H54 (cell line): ENCODE data around the gene KCNN4.
"Not testable (repeated sequence)": the region's sequence is repeated elsewhere in the genome, so short reads cannot be mapped to it uniquely, and the experiment has no call there.

ENCODE experiments used
- DNase-seq: peaks from one replicate; pipeline ENCODE4 v3.0.0; 2011; ENCODE audit warnings: low spot score, mixed read lengths; ENCODE audit not compliant: insufficient read length
- FAIRE-seq: peaks from 3 replicates; lab custom pipeline; 2011; peaks lifted over from hg19 to GRCh38; lab: Jason Lieb, UNC
- POLR2A ChIP-seq: IDR thresholded peaks from 2 replicates; pipeline ENCODE4 v1.6.1; 2011; ENCODE audit warnings: low read depth, mild to moderate bottlenecking, low read length

Gene KCNN4

DNA sequence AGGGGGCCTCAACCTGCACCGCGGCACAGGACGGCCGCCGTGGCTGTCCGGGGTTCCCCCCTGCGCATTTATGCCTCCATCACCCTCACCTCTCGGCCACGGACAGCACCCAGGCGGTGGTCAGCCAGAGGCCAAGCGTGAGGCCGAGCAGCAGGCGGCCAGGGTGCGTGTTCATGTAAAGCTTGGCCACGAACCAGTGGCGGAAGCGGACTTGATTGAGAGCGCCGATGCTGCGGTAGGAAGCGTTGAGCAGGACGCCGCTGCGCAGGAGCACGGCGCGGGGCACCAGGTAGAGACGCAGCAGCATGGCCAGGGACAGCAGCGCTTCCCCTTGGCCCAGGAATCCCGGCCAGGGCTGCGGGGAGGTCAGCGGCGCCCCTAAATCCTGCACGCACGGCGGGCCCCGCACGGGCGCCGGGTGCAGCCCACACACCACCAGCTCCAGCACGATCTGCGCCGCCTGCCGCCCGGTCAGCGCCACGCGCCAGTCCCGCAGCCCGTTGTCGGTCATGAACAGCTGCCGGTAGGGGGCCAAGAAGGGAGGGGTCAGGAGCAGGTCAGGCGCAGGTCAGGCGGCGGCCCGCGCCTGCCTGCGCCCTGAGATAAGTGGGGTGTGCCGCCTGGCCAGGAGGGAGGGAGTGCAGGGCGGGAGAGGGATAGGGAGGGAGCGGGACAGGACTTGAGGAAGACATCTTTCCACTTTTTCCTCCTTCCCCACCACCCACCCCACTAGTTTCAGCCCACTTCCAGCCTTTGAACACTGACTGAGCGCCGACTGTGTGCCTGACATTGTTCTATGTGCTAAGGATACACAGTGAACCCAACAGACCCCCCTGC is 6.5 kb downstream of the KCNN4 start:
- TF ChIP-seq POLR2A = no peak
- DNase-seq (no peak), FAIRE-seq (no peak)

DNA sequence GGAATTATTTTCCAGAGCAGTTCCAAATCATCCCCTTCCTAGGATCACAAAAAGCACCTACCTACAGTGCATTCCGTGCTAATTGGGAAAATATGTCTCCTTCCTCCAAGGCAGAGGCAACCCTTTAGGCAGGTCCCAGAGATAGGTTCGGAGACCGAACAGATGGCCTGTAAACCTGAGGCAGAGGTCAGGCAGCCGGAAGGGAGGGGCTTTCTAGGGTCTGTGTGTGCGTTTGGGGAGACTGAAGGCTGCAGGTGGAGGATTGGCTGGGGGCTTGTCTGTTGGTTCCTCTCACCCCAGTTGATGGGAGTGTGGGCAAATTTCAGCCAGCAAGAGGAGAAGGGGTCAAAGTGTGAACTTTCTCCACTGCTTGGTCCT is 7.1 kb downstream of the KCNN4 start:
- FAIRE-seq (no peak), DNase-seq (no peak)
- no peak for TF ChIP-seq POLR2A

DNA sequence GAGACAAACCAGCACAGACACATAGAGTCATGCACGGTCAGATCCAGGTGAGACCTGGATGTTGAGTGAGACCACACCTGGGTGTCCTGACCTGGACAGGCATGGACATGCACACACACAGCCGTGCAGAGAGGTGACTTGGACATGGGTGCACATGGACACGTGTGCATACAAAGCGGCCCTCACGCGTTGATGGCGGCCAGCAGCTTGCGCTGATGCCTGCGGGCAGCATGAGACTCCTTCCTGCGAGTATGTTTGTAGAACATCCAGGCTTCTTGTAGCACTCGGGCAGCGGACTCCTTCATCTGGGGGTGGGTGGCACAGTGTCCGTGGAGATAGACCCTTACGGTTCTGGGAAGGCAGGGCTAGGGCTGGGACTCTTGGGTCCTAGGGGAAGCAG is 11.5 kb downstream of the KCNN4 start:
- no peak for DNase-seq
- no peak for TF ChIP-seq POLR2A
- FAIRE-seq = no peak

DNA sequence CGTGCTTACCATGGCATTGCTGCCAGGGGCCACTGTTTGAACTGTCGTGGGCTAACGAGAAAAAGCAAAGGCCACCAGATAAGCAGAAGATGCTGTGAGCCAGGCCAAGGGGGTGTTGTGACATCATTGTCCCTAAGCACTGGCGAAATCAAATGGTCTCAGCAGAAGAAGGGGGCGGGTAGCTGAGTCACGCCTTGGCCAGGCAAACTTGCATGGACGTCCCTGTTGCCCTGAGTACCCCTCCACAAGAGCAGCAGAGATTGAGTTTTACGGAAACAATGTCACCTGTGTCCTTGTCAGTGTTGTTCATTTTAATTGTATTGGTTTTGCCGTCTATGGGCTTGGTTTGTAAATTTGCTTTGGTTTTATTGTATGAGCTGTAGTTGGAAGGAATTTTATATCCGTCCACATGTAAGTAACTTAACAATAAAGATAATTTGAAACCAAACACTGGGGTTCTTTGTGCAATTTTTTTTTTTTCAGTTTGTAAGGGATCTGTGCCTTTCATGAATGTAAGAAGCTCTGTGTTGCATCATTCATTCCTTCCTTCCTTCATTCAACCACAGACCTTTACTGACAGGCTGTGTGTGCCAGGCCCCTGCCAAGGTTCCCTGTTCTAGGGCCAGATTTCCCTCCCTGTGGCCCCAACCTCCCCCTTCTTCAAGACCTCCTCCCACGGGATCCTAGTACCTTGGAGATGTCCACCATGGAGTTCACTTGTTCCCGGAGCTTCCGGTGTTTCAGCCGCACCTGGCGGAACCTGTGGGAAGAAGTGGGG is 12.3 kb downstream of the KCNN4 start:
- no peak for TF ChIP-seq POLR2A
- DNase-seq (no peak), FAIRE-seq (no peak)

DNA sequence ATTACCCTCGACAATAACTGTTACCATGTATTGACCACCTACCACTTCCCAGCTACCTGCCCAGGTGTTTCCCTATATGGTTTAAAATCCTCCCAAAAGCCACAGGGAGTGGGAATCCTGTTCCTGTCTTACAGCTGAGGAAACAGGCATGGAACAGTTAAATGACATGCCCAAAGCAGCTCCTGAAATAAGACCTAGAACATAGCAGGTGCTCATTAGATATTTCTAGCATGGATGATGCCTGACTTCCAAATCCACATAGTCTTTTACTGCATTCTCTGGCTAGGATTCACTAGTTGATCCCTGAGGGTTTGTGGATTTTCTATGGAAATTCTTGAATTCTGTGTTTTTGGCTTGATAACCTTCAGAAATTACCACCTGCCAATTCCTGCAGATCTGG is 13.0 kb downstream of the KCNN4 start:
- DNase-seq (no peak), FAIRE-seq (no peak)
- no peak for TF ChIP-seq POLR2A

DNA sequence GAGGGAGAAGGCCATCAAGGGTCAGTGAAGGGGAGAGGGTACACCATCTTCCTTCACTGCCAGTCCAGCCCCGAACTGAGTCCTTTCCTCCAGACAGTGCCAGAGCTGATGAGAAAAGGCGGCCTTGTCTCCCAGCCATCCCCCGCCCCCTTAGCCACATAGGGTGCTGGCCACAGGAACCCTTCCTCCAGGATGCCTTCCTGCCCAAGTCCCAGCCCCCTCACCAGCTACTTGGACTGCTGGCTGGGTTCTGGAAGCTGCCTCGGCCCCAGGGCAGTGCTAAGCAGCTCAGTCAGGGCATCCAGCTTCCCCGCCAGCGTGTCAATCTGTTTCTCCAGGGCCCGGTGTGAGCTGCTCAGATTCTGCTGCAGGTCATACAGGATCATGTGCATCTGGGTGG is 13.5 kb downstream of the KCNN4 start:
- no peak for TF ChIP-seq POLR2A
- FAIRE-seq (no peak), DNase-seq (no peak)

DNA sequence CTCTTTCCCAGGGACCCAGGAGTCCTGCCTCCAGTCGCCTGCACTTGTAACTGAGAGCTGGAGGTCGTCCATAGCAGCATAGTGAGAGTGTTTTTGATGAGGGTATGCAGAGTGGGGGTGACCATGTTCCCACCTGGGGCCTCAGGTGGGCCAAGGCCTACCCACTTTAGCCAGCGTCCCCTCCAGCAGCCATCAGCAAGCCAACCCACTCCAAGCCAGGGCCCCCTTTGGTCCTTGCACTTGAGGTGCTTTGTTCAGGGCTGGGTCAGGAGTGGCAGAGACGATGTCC is 14.1 kb downstream of the KCNN4 start:
- TF ChIP-seq POLR2A = no peak
- FAIRE-seq (no peak), DNase-seq (no peak)

DNA sequence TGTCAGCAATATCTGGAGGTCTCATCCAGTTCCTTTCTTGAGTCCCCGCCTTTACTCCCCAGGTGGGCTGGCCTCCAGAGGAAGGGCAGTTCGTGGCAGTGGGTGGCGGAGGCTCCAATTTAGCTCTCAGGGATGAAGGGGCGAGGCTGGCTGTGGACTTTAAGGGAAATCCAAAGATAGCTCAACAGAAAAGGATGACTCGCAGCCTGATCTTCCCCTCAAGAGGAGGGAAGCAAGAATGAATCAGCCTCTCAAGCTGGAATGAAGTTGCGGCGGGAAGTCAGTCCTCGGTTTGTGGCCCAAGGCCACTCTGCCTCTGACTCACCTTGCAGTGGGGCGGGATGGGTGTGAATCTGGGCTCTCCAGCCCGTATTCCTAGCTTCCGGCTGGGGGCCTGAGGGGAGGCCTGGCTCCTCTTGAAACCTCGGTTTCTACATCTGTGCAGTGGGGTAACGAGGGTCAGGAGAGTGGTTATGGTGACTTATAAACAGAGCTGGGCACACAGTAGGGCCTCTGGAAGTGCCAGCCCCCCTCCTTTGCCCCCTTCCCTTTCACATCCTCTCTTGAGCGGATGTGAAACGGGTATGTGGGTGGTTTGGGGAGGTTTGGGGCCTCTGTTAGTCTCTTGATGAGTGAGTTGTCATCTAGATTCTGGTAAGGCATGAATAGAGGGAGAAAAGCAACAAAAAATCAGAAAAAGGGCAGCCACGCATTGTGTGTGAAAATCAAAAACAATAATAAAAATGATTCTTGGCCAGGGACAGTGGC is 15.5 kb downstream of the KCNN4 start:
- FAIRE-seq = peak; percentile 86
- TF ChIP-seq POLR2A = no peak

DNA sequence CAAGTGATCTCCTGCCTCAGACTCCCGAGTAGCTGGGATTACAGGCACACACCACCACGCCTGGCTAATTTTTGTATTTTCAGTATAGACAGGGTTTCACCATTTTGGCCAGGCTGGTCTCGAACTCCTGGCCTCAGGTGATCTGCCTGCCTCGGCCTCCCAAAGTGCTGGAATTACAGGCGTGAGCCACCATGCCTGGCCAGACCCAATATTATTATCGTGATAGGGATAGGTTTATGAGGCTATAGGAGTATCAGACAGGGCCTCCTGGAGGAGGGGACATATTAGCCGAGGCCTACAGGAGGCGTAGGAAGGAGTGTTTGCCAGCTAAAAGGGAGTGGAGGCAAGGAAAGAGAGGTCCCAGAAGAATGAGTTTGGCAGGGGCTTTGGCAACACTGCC is 16.1 kb downstream of the KCNN4 start:
- not testable (repeated sequence) for FAIRE-seq, DNase-seq

More for the DNA sequence above, 15.5 kb downstream of the KCNN4 start:
- peak; percentile 90 for DNase-seq

DNA sequence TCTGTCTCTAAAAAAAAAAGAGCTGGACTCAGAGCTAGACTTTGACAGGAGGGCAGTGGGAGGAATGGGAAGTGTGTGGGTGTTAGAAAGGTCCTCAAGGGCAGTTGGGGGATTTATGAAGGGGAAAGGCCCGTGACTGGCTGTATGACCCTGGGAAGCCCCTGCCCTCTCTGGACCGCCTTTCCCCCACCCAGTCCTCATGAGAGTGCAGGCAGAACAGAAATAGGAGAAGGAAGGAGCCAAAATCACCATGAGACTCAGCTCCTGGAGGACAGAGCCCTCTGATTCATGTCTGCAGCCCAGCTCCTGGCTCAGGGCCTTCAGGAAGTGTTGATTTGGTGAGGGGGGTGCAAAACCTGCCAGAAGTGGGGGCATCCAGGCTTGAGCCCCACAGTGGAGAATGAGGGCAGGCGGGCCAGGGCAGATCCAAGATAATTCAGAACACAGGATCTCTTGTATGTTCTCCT is 17.3 kb downstream of the KCNN4 start:
- TF ChIP-seq POLR2A = no peak
- FAIRE-seq (no peak), DNase-seq (no peak)

DNA sequence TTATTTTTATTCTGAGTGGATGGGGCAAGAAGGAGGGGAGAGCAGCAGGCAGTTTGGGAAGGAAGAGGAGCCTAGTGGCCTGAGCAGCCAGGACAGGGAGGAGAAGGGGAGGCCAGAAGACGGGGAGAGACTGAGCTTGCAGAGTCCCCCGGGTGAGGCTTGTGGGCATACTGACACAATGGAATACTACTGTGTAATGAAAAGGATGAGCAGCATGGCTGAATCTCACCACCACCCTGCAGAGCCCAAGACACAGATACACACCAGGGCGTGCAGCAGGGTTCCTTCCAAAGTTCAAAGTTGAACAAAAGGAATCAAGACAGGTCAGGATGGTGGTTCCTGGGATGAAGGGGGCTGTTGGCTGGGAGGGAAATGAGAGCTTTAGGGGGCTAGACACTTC is 18.0 kb downstream of the KCNN4 start:
- FAIRE-seq (no peak), DNase-seq (no peak)
- no peak for TF ChIP-seq POLR2A

DNA sequence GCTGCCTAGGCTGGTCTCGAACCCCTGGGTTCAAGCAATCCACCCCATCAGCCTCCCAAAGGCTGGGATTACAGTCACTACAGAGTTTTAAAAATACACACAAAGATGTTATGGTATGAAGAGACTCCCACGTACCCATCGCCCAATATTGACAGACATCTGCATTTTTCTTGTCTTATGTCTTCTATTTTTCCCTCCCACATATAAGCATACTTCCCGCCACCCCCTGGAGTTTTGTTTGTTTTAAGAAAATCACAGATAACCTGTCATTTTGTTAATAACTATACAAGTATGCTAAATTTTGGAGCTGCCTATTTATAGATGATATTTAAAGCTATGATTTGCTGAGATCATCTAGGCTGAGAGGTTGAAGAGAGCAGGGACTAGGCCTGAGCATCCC is 19.8 kb downstream of the KCNN4 start:
- no peak for TF ChIP-seq POLR2A
- DNase-seq (no peak), FAIRE-seq (no peak)

DNA sequence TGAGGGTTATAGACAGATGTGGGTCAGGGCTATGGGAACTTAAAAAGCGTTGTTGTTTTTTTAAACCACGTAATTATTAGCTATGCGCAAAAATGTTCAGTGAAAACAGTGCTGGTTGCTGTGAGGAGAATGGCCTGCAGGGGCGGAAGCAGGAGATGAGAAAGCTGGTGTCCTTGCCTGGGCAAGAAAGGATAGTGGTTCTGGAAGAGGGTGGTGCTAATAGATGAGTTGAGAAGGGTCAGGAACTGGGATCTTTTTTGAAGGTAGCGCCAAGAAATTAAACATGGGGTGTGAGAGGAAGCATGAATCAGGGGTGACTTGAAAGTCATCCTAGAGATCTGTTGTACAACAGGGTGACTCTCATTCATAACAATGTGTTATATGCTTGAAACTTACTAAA is 21.3 kb downstream of the KCNN4 start:
- DNase-seq (peak; percentile 72), FAIRE-seq (peak; percentile 52)
- no peak for TF ChIP-seq POLR2A

DNA sequence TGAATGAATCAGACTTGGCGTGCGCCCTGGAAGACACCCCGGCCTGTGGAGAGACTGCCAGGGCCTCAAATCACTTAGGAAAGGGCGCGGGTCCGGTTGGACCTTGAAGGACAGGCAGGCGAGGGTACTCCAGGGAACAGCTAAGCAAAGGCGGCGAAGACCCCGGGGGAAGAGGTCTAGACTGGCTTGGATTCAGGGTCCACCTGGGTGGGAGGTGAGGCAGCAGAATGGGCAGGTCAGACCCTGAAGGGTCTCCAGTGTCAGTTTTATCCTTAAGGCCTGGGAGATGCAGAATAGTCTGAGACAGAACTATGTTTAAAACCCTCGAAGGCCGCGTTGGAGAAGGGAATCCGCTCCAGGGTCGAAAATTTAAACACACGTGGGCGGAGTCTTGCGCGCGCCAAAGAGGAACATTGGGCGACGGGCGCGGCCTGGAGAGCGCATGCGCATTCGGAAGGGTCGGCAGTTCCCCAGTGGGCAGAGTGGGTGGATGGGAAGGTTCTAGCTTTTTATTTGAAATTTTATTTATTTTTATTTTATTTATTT is 25.4 kb downstream of the KCNN4 start:
- no peak for TF ChIP-seq POLR2A
- DNase-seq = no peak
- no peak for FAIRE-seq
